Fibroblast of pulmonary artery (primary cell): ENCODE results near the gene PYCR2.
A peak's percentile ranks its signal among the peaks of the same experiment; 100 is the strongest.

Experiments used
- DNase-seq: peaks from one replicate; pipeline ENCODE4 v3.0.0-alpha.2; 2010; ENCODE audit warnings: low read depth
- H3K4me3 ChIP-seq: replicated peaks from 2 replicates; pipeline ENCODE4 v1.5.1; 2011; ENCODE audit warnings: low read depth, mild to moderate bottlenecking, control low read depth, low read length, moderate library complexity
- CTCF ChIP-seq: IDR thresholded peaks from 2 replicates; pipeline ENCODE4 v1.5.1; 2011; ENCODE audit warnings: mild to moderate bottlenecking, control low read depth, low read length, inconsistent platforms; ENCODE audit errors: missing control alignments

Gene PYCR2

DNA sequence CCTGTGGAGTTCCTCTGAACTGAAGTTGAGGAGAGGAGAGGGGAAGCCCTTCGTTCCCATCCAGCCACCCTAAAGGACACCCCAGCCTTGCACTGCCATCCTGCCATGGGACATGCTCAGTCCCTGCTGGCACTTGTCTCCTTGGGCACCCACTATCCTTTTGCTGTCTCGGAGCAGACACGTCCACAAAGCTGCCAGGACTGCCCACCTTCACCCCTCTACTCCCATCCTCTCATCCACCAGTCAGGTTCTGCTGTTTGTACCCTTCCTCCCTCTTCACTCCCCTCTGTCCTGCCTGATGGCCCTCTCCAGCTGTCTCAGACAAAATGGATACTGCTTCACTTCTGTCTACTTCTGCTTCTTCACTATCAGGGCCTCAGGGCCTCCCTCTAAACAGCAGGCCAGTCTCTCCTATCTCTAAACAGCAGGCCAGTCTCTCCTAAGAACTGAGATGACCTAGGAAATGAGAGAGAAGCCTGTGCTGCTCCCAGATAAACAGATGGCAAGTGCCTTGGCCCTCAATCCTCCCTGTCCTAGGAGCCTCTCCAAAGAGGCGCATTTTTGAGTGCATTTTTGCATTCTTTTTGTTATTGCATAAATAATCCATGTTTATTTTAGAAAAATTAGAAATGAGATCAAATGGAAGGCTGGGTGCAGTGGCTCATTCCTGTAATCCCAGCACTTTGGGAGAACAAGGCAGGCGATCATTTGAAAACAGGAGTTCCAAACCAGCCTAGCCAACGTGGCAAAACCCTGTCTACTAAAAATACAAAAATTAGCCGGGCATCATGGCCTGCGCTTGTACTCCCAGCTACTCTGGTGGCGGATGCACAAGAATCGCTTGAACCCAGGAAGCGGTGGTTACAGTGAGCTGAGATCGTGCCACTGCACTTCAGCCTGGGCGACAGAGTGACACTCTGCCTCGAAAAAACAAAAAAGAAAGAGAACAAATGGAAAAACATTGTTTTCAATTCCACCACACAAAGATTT lies 4.4 kb upstream of the PYCR2 start:
- no peak for TF ChIP-seq CTCF
- no peak overlapping the region for H3K4me3 ChIP-seq
- no peak for DNase-seq

DNA sequence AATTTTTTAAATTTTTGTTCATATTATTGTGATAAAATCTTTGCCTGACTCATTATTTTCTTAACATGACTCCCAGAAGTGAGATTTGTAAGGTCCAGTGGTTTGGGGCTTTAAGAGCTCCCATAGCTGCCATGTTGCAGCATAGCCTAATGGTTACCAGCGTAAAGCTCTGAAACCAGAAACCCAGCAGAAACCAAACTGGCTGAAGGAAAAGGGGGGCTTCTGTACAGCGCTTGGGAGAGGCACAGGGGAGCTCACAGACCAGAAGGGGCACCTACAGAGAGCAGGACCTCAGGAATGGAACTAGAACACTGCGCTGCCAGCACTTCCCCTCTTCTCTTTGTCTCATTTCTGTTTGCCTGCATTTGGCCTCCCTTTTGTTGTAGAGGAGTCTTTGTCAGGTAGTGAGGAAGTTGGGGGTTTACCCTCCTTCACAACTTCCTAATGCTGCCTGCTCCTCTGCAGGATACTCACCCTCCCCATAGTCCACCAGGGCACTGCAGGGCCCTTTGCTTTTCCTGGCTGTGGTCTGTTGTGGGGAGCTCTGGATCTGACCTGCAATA lies 2.6 kb upstream of the PYCR2 start:
- TF ChIP-seq CTCF = no peak
- no peak for DNase-seq
- no peak overlapping the region for H3K4me3 ChIP-seq

GRCh38 chr1:225923381-225923691 lies 714 bp downstream of the PYCR2 start:
- no peak for DNase-seq
- H3K4me3 ChIP-seq = peak overlapping the region; percentile 73
- no peak for TF ChIP-seq CTCF

DNA sequence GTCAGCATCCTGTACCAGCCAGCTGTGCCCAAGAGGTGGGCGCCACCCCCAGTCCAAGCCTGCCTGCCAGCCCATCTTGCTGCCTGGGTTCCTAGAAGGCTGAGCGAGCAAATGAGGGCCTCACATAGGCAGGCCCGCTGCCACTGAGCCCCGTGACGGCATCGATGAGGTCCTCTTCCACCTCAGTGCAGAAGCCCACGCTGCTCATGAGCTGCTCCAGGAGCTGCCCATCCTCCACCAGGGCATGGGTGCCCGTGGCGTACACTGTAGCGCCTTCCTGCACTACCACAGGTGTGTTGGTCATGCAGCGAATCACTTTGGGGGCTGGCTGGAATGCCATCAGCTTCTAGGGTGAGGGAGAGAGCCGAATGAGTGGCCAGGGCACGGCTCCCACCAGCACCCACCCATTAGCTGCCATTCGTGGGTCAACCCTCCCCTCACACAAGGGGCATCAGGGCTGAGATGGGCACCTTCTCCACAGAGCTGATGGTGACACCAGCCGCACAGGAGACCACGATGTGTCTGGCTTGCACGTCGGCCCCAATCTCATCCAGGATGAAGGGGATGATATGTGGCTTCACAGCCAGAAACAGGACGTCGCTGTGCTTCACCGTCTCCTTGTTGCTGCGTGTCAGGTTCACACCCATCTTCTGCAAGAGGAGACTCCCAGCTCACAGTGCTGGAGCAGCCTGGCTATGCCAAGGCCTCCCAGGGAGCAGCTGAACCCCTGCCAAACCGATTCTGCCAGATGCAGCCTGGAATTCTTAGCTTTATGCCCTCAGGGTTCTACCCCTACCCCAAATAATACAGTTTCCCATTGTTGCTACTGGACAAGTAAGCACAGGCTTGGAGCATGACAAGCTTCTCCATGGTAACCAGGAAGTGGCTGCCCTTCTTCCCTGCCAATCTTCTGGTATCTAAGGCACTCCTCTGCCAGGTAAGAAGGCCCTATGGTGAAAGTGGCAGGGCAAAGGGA lies 2.0 kb downstream of the PYCR2 start:
- no peak overlapping the region for H3K4me3 ChIP-seq
- DNase-seq = no peak
- TF ChIP-seq CTCF = no peak

DNA sequence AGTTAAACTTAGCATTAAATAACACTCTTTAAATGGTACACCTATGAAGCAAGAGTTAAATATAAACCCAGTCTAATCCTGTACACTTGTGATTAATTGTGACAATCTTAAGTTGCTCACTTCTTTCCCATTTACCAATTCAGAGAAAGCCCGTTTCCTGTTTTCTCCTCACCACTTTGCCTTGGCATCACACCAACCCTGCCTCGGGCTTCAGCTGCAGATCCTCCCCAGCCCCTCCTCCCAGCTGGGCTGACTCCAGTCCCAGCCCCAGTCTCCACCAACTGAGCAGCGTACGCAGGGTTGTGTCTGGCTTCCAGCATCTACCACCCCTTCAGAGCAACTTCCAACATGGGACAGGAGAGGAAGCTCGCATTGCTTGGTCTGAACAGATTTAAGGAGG lies 4.1 kb downstream of the PYCR2 start:
- H3K4me3 ChIP-seq = no peak overlapping the region
- DNase-seq = peak; percentile 85
- no peak for TF ChIP-seq CTCF

DNA sequence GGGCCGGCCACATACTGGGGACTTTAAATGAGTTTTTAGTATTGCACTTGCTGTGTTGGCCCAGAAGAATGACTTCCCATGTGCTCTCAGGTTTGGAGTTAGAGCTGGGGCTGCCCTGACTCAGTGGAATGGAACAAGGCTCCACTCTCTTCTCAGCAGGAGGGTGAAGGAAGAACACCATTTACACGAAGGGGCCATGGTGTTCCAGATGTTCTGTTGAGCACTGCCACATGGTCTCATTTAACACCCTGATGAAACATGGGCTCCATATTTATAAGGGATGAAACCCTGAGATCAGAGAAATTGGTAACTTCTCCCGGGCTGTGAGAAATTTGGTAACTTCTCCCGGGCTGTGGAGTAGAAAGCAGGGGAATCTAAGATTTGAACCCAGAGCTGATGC lies 5.8 kb downstream of the PYCR2 start:
- DNase-seq = no peak
- no peak overlapping the region for H3K4me3 ChIP-seq
- TF ChIP-seq CTCF = no peak
